HG03439 (cell line): ENCODE results near the gene TMCO4.

ENCODE experiments used
- ATAC-seq: cut with Tn5 transposase; IDR thresholded peaks from one replicate; pipeline ENCODE4 v1.9.1; 2021; ENCODE audit warnings: mild to moderate bottlenecking, moderate library complexity; ENCODE audit not compliant: unreplicated experiment

Gene TMCO4

DNA sequence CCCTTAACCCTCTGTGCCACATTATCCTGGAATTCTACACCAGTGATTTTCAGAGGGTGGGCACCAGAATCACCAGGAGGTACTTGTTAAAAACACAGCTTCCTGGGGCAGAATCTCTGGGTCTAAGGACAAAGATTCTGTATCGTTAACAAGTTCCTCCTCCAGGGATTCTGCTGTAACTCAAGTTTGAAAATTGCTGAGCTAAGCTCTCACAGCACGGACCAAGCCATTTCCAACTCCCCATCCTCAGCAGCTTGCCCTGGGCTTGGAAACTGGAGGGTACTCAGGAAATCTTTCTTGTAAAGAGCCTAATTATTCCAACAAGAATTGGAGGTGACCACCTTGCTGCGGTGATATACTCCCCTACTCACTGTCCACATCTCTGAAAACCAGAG lies 48.8 kb downstream of the TMCO4 start:
- no peak for ATAC-seq

DNA sequence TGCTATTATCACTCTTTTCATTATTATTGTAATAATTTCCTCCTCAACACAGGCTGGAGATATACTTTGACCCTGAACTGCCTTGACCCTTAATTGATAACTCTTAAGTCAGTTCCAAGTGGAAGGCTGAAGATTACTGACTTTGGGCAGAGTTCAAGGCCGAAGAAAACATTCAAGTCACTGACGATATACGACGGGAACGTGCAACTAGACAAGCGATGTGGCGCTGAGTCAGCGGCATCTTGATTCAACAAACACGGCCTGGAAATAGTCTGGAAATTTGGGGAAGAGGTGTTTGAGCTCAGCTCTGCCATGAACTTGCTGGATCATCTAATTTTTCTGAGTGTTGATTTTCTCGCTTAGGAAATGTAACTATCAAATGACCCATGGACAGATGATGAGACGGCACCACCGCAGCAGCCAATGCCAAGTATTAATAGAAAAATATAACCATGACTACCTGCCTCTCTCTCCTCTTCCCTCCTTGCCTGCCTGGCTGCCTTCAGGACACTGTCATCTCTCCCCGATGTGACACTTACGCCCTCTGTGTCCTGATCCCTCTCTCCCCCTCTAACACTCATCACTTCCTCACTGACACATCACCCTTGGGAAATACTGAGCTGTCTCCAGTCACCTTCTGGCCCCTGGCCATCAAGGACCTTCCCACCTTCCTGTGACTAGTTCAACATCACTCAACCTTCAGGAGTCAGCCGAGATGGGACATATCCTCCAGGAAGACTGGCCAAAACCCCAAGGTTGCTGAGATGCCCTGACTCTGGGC lies 49.4 kb downstream of the TMCO4 start:
- no peak for ATAC-seq

DNA sequence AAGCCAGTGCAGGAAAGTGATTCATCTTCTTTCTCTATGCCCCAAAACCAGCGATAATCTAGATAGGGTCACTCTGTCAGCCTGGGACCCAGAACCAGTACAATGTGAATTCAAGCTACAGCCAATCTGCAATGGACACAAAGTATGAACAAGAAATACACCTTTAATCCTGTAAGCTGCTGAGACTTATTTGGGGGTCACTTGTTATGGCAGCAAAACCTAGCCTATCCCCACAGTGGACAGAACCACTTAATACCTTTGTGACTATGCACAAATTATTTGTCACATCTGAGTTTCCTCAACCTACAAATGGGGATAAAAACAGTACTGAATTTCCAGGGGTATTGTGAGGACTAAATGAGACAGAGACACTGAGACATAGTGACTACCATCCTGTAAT lies 50.0 kb downstream of the TMCO4 start:
- ATAC-seq, result no peak

DNA sequence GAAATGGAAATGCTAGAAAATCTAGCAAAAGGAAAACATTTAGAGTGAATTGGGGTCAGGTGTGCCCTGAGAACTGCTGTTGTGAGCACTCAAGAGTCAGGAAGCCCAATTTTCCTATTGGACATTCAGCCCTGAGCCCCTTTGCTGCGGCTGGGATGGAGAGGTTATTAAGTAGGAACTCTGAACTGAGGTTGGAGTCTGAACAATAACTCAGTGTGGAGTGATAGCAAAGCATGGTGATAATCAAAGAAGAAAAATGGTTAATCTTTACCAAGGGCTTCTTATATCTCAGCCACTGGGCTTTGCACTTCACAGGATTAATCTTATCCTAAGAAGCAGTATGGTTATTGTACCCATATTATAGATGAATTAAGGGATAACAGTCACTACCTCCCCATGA lies 52.0 kb downstream of the TMCO4 start:
- no peak for ATAC-seq

DNA sequence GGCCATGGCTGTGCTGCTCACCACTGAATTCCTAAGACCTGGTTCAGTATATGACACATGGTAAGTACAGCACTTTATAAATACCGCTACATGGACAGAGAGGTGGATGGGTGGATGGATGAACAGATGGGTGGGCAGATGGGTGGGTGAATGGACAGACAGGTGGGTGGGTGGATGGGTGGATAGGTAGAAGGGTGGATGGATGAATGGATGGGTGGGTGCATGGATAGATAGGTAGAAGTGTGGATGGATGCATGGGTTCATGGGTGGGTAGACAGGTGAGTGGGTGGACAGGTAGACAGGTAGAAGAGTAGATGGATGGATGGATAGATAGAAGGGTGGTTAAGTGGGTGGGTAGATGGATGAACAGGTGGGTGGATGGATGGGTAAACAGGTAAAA lies 54.8 kb downstream of the TMCO4 start:
- no peak for ATAC-seq

DNA sequence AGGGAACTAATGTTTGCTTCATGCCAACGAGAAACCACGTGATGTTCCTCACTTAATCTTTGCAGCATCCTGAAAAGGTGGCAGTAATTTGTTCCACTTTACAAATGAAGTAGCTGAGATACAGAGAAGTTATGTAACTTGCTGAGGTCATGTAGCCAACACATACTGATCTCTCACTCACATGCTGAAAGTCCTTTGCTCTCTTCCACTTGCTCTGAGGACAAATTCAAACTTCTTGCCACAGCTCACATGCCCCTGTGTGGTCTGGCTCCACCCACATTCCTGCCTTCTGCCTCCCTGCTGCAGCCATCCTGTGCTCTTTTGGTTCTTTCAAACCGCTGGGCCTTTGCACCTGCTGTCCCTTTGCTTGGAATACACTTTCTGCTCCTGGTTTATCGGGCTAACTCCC lies 55.4 kb downstream of the TMCO4 start:
- no peak for ATAC-seq

DNA sequence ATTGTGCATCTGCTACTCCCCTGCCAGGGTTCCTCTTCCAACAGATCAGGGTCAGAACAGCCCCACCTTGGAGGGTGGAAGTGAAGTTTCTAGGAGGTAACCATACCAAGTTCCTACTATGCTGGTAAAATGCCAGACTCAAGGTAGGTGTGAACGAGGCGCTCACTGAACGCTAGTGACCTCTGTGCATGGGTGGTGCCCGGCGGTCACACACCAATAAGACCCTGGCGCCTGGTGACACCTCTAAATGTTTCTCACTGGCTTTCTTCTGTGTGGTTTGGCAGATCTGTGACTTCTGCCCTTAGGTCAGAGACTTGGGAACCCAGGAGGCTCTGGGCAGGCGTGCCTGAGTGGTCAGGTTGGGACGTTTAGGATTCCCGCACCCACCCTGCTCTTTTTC lies 55.9 kb downstream of the TMCO4 start:
- no peak for ATAC-seq

DNA sequence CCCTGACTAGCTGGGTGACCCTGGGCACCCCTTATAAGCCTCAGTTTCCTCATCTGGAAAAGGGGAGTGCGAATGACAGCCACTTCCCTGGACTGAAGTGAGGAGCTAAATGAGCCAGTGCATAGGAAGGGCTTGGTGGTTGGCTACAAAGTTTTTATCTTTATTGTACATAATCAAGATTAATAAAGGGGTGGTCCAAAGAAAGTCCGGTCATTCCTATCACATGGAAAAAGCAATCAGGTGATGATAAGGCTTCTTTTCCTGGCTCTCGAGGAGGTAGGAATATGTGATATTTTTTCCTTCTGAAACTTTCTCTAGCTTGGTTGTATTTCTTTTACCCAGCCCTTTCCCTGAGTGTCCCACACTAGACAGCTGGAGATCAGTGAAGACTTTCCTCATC lies 56.5 kb downstream of the TMCO4 start:
- no peak for ATAC-seq

DNA sequence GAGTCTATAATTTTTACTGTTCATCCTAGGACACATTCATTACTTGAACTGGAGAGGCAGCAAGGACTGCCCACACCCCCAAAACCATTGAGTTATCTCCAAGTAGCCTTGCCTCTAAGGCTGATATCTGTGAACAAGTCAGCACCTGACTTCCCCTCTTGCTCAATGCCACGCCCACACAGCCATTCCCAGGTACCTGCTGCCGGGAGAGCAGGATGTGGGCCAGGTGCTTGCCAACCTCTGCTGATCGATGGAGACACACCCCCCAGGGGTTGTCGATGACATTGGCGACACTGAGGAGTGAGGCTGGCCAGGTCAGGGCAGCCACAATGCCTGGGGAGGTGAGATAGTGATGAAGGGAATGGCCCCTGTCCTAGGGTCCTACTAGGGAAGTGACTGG lies 60.1 kb downstream of the TMCO4 start:
- ATAC-seq, result no peak

DNA sequence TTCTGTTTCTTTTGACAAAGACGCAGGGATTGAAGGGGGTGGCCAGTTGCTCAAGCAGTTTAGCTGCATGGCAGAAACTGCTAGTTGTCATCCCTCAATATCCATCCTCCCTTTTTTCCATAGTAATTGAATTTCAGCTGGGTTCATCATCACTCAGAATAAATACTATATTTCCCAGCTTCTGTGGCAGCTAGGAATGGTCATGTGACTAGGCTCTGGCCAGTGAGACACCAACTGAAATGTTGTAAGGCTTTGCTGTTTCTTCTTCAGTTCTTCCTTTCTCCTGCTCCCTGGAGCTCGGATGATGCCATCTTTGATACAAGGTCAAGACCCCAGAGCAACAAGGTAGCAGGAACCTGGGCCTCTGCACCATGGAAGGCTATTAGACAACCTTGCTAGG lies 61.0 kb downstream of the TMCO4 start:
- ATAC-seq, result no peak

DNA sequence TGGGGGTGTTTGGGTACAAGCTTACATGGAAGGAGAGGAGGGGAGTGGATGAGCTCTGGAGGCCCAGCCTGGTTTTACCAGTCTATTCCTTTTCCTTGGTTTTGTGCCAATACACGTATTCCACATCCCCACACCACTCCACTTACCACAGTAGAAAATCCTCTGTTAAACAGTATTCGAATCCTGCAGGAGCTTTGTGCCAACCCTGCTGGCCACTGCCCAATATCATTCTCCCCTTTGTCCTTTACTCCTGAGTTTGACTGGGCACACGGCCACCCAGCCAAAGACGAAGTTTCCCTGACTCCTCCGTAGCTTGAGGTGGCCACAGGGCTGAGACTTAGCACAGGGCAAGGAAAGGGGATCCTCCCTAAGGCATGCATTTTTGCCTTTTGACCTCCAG lies 61.6 kb downstream of the TMCO4 start:
- no peak for ATAC-seq

DNA sequence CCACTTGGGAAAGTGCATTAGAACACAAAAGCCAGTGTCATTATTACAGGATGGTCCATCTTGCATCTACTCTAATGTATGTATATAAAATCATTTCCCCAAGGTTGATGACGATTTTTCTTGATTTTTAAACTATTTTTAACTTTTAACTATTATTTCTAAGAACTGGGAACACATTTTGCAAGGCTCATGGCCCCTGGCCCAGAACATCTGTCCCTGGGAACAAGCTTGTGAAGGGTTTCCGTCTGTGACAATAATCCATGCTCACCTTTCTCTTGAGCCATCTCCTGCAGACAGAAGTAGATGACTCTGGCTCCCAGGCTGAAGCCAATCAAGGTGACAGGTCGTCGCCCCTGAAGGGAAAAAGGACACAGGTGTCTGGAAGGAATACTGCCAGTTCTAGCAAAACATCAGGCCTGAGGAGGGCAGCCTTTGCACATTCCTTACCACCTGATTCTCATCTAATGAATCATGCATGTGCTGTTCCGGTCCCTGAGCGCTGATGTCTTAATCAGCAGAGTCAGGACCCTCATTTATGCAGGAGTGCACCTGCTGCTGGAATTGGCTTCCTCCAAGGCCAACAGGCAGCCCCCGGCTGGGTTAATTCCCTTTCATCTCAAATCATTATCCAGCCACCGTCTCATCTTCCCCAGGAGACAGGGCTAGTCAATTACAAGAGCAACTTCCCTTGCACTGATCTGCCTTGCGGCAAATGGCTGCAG lies 62.5 kb downstream of the TMCO4 start:
- no peak for ATAC-seq

DNA sequence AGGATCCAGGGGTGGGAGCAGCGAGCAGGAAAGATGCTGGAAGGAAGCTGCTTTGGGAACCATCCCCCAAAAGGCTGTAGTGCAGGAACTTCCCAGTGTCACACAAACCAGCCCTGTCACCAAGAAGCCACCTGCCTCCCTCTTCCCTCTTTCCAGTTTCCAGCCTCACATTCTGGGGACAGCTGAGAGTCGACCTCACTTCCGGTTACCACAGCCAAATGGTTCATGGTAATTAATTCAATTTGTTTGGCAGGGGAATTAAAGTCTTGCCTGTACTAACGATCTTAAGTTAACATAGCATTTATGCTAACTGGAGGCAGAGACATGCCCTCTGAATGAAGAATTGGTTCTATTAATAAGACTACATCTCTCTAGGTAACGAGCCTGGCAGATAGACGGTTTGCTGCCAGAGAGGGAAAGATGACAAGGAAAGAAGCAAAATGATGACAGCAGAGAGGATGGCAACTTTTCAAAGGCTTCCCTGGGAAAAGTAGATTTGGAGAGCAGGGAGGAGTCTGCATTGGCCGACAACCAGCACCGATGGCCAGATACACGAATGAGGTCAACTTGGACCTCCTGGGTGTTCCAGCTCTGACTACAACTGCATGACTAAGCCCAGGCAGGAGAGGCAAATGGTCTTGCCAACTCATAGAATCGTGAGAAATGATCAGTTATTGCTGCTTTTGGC lies 64.1 kb downstream of the TMCO4 start:
- no peak for ATAC-seq

DNA sequence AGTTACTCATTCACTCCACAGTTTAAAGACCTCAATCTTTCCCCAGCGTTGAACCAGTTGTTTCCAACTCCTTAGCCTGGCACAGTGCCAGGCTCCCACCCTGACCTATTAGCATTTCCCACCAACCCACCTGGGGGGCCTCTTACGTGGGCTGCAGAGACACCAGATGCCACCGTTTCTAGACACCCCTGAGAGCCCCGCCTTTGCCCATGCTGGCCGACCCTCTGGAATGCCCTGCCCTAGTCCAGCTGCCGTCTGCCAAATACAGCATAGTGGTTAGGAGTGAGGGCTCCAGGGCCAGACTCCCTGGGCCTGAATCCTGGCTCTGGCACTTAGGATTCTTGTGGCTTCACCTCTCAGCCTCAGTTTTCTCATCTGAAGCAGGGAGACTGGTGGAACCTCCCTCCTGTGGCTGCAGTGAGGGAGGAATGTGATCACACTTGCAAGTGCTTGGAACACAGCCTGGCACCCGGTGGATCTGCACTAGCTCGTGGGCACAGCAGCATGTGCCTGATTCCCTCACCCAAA lies 65.2 kb downstream of the TMCO4 start:
- ATAC-seq, result no peak

DNA sequence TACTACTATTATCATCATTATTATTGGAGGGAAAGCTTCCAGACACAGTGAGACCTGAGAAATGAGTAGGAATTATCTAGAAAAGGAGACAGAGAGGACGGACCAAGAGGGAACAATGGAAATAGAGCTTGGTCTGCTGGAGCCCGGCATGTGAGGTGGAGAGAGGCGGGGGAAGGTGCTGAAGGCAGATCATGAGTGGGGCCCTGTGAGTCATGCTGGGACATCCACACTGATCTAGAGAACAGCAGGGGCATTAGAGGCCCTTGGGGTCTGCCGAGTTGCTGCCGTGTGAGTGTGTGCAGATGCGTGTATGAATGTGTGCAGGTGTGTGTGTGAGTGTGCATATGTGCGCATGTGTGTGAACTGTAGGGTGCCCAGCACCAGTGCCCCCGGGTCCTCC lies 65.7 kb downstream of the TMCO4 start:
- ATAC-seq, result no peak

DNA sequence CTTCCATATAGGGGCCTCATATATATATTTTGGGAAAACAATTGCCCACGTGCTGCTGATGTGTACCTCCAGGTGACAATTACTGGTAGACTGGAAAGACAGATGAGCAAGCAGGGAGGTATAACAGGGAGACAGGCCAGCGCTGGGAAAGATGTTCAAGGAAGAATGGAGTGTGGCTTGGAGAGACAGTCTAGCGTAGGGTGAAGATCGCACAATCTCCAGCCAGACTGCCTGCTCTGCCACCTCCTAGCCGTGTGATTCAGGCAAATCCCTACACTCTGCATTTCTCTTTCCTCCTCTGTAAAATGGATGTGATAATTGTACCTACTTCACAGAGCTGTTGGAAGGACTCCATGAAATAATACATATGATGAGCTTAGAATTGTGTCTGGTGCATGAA lies 66.1 kb downstream of the TMCO4 start:
- ATAC-seq, result no peak

DNA sequence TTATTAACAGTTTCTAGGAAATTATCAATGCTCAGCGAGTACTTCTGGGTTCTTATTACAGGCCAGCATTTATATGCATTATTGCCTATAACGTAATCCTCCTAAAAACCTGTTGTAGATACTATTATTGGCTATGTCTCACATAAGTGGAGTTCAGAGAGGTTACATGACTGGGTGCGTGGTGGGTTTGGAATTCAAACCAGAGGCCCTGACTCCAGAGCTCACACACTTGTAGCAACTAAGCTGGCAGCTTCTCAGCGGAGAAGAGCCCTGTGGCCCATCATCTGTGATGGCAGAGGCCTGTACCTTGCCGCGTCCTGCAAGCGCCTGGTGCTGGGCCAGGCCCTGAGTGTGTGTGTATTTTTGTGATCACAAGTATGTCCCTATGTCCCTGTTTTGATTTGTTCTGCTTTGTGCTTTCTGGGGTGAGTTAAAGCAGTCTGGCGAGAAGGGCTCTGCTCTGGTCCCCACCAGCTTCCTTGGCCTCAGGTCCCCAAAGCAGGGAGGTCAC lies 68.3 kb downstream of the TMCO4 start:
- no peak for ATAC-seq

DNA sequence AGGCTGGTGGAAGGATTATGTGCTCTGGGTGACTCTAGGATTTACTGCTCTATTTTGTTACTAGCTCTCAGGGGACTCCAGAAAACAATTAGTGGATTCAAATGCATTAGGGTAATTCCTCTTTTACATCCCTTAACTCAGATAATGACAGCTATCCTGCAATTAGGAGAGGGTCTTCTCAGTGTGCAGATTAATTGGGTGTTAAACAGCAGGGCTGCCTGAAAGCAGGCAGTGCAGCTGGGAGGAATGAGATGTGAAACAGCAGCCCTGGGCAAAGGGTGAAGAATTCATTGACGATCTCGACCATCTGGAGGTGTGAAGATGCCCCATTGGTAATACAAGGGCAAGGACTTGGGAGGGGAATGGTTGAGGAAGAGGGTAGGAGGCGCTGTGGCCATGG lies 68.9 kb downstream of the TMCO4 start:
- no peak for ATAC-seq

DNA sequence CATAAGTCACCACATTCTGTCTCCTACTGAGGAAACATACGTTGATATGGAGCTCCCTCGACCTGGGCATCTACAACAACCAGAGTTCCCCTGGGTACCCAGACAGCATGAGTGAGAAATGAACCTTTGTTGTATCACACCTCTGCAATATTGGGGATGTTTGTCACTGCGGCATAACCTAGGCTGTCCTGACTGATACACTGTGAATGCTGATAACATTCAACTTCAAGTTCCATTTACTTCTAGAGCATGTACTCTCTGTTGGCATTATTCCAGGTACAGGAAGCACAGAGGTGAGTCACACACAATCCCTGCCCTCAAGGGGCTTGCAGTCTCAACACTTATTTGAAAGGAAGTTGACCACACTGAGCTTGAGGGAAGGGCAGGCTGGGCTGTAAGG lies 69.5 kb downstream of the TMCO4 start:
- ATAC-seq, result no peak

DNA sequence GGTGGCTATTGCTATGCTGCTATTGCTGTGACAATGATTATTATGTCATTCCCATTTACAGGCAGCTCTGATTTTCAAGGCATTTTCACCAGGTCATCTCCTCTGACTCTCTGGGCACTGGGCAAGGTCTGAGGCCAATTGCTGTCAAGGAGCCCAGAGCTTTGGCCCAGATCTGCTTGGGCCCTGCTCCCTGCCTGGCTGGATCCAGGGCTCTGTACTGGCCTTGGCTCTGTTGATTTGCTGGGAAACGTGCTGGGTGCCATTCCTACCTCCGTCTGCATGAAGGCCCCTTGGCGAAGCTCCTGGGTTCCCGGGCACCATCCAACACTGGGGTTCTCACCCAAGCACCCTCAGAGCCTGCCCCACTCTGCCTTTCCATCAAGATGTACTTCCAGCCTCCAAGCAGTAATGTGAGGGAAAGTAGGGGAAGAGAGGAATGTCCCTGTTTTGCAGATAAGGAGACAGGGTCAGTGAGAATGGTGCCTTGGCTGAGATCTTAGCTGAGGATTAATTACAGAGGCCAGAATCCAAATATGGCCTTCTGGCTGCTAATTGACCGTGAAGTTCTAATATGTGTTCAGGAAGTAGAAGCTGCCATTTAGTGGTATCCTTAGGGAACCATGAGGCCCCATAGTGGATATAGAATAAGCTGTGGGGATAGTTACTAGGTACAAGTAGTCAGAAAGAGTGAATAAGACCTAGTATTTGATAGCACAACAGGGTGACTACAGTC lies 71.1 kb downstream of the TMCO4 start:
- ATAC-seq, result no peak

DNA sequence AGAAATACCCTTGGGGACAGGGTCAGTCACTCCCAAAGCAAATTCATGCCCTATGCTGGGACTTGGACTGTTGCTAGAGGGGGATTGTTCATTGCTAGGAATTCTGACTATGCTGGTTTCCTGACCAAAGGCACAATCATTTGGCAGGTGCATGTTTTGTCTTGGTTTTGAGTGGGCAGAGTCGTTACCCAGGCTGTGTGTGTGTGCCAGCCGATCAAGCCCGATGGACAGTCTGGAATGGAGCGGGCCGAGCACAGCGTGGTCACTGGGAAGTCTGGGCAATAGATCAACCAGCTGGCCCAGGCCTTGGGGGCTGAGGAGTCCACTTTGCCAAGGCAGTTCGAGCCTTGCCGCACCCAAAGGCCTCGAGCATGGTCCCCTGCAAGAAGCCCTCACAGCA lies 74.1 kb downstream of the TMCO4 start:
- no peak for ATAC-seq
